SK-N-SH (cell line): ENCODE data around the gene LHFPL4. TPM values are rescaled to one million over a fixed set of nuclear protein-coding genes. Genes with fewer than 3 reads are reported as not detected.

ENCODE experiments used
- CTCF ChIA-PET: fragments of 300-600, 350-600 bp; formaldehyde crosslinking; extraction: SDS; loops from one replicate; lab custom pipeline; 2021; lab: Yijun Ruan, JAX
- POLR2A ChIA-PET: fragments of 350-600 bp; sonication (Branson Sonifier 250); formaldehyde crosslinking; extraction: SDS; loops from one replicate; lab custom pipeline; 2020; ENCODE audit warnings: antibody characterized with exemption, inconsistent platforms; lab: Yijun Ruan, JAX
- DNase-seq: peaks from one replicate; pipeline ENCODE4 v3.0.0; 2012
- H2AFZ ChIP-seq: fragments of 200-600 bp; sonication (generic); 2 replicates; pipeline ENCODE4 v1.8.1; 2016; ENCODE audit warnings: antibody characterized with exemption, mild to moderate bottlenecking, low read depth
- H3F3A ChIP-seq: fragments of 200-600 bp; sonication (generic); replicated peaks from 2 replicates; pipeline ENCODE3; 2016; ENCODE audit warnings: antibody characterized with exemption, mild to moderate bottlenecking; ENCODE audit not compliant: insufficient read depth
- H3K27ac ChIP-seq, 2 experiments: fragments of 200-500 bp in 1 of 2; fragments of 200-600 bp in 1 of 2; sonication (Bioruptor generic) in 1 of 2; sonication (generic), shearing (Covaris generic) in 1 of 2; 2 replicates each; pipeline versions ENCODE4 v1.5.1 to v1.6.1; 2014 to 2016; ENCODE audit warnings: low read depth in 2 of 2, inconsistent platforms in 1 of 2, low read length in 1 of 2, mild to moderate bottlenecking in 1 of 2, mixed read lengths in 1 of 2
- H3K27me3 ChIP-seq: fragments of 200-600 bp; sonication (generic), shearing (Covaris generic); 2 replicates; pipeline ENCODE4 v1.6.1; 2016; ENCODE audit warnings: mixed run types; ENCODE audit not compliant: insufficient read depth
- H3K36me3 ChIP-seq, 2 experiments: fragments of 200-500 bp in 1 of 2; fragments of 200-600 bp in 1 of 2; sonication (Bioruptor generic) in 1 of 2; sonication (generic) in 1 of 2; replicated peaks in 1 of 2; 2 replicates each; pipeline versions ENCODE3 to v1.5.1; 2014 to 2016; ENCODE audit warnings: low read length in 1 of 2, mild to moderate bottlenecking in 1 of 2; ENCODE audit not compliant: insufficient read depth in 2 of 2, control insufficient read depth in 1 of 2
- H3K4me1 ChIP-seq, 2 experiments: fragments of 200-500 bp in 1 of 2; fragments of 200-600 bp in 1 of 2; sonication (Bioruptor generic) in 1 of 2; sonication (generic), shearing (Covaris generic) in 1 of 2; 2 replicates each; pipeline versions ENCODE4 v1.5.1 to v1.6.1; 2014 to 2016; ENCODE audit warnings: low read depth in 1 of 2, low read length in 1 of 2, mixed run types in 1 of 2; ENCODE audit not compliant: insufficient read depth in 2 of 2, control insufficient read depth in 1 of 2
- H3K4me2 ChIP-seq: fragments of 200-600 bp; sonication (generic), shearing (Covaris generic); 2 replicates; pipeline ENCODE4 v1.6.1; 2017; ENCODE audit warnings: mixed run types
- H3K4me3 ChIP-seq, 2 experiments: fragments of 200-500 bp in 1 of 2; fragments of 200-600 bp in 1 of 2; sonication (Bioruptor generic) in 1 of 2; sonication (generic), shearing (Covaris generic) in 1 of 2; 2 replicates each; pipeline versions ENCODE4 v1.5.1 to v1.8.1; 2014 to 2016; ENCODE audit warnings: low read depth in 2 of 2, inconsistent platforms in 1 of 2, low read length in 1 of 2, mild to moderate bottlenecking in 1 of 2, mixed read lengths in 1 of 2, moderate library complexity in 1 of 2
- H3K79me2 ChIP-seq: fragments of 200-600 bp; sonication (generic); 2 replicates; pipeline ENCODE4 v1.8.1; 2017; ENCODE audit warnings: mild to moderate bottlenecking; ENCODE audit not compliant: insufficient read depth
- H3K9ac ChIP-seq: fragments of 200-600 bp; sonication (generic); 2 replicates; pipeline ENCODE4 v1.6.1; 2017; ENCODE audit warnings: mixed run types
- H3K9me2 ChIP-seq: fragments of 200-600 bp; sonication (generic); 2 replicates; pipeline ENCODE4 v1.6.1; 2017; ENCODE audit warnings: mixed run types
- H3K9me3 ChIP-seq: fragments of 200-600 bp; sonication (generic); 2 replicates; pipeline ENCODE4 v1.6.1; 2017; ENCODE audit warnings: mixed run types, mild to moderate bottlenecking, moderate library complexity
- H4K20me1 ChIP-seq: fragments of 200-600 bp; sonication (generic); 2 replicates; pipeline ENCODE4 v1.6.1; 2017; ENCODE audit warnings: mild to moderate bottlenecking, mixed run types; ENCODE audit not compliant: insufficient read depth
- CHD2 ChIP-seq: fragments of 150-350 bp; IDR thresholded peaks from 2 replicates; pipeline ENCODE4 v1.6.1; 2018; ENCODE audit warnings: low read length; ENCODE audit not compliant: partially characterized antibody
- FOXJ3 ChIP-seq: sonication (generic); formaldehyde crosslinking; IDR thresholded peaks from 2 replicates; pipeline ENCODE4 v1.5.1; 2020; ENCODE audit warnings: mild to moderate bottlenecking, missing genetic modification reagents
- MXI1 ChIP-seq: IDR thresholded peaks from 2 replicates; pipeline ENCODE4 v1.6.1; 2012; ENCODE audit warnings: mild to moderate bottlenecking, low read depth, low read length, improper control_type of control experiment
- RAD21 ChIP-seq: IDR thresholded peaks from 2 replicates; pipeline ENCODE4 v1.6.1; 2012; ENCODE audit warnings: mild to moderate bottlenecking, low read length
- RCOR1 ChIP-seq: fragments of 150-350 bp; IDR thresholded peaks from 2 replicates; pipeline ENCODE4 v1.6.1; 2017; ENCODE audit warnings: antibody characterized with exemption, low read length
- RFX5 ChIP-seq: IDR thresholded peaks from 2 replicates; pipeline ENCODE4 v1.6.1; 2012; ENCODE audit warnings: mild to moderate bottlenecking, improper control_type of control experiment, low read length
- RXRA ChIP-seq: IDR thresholded peaks from 2 replicates; pipeline ENCODE4 v1.4.0; 2012; ENCODE audit warnings: low read depth, mild to moderate bottlenecking, borderline replicate concordance
- SMC3 ChIP-seq: IDR thresholded peaks from 2 replicates; pipeline ENCODE4 v1.6.1; 2012; ENCODE audit warnings: low read depth, low read length, improper control_type of control experiment
- TEAD4 ChIP-seq: IDR thresholded peaks from 2 replicates; pipeline ENCODE4 v1.4.0; 2012; ENCODE audit warnings: mild to moderate bottlenecking, borderline replicate concordance; ENCODE audit not compliant: insufficient read depth
- YY1 ChIP-seq: IDR thresholded peaks from 2 replicates; pipeline ENCODE4 v1.4.0; 2012; ENCODE audit warnings: low read depth, mild to moderate bottlenecking
- WGBS: methylation state at CpG from one replicate; pipeline ENCODE4 v1.1.6; 2017; ENCODE audit warnings: low lambda C conversion rate; 5-methylcytosine and 5-hydroxymethylcytosine counted together
- polyA plus RNA-seq, 3 experiments: library from polyadenylated mRNA; depleted of rRNA; stranded (reverse); fragments of >200 nt; gene quantifications; 2 replicates each; pipeline ENCODE4 v1.2.3, GENCODE V29; 2012
- TF ChIP-seq, protein P1 (sequence below): IDR thresholded peaks from 2 replicates; pipeline ENCODE4 v1.4.0; 2012; ENCODE audit warnings: low read depth, borderline replicate concordance
- TF ChIP-seq, protein P2 (sequence below): IDR thresholded peaks from 2 replicates; pipeline ENCODE4 v1.4.0; 2012; ENCODE audit warnings: low read depth, borderline replicate concordance
- TF ChIP-seq, protein P3 (sequence below): fragments of 200-600 bp; sonication (generic); IDR thresholded peaks from 2 replicates; pipeline ENCODE4 v1.6.1; 2017; ENCODE audit warnings: antibody characterized with exemption, mild to moderate bottlenecking, moderate library complexity

The LHFPL4 gene
- polyA plus RNA-seq, 1 of the 3 experiments (the other 2 are of a cell fraction) = 0.39 TPM

DNA sequence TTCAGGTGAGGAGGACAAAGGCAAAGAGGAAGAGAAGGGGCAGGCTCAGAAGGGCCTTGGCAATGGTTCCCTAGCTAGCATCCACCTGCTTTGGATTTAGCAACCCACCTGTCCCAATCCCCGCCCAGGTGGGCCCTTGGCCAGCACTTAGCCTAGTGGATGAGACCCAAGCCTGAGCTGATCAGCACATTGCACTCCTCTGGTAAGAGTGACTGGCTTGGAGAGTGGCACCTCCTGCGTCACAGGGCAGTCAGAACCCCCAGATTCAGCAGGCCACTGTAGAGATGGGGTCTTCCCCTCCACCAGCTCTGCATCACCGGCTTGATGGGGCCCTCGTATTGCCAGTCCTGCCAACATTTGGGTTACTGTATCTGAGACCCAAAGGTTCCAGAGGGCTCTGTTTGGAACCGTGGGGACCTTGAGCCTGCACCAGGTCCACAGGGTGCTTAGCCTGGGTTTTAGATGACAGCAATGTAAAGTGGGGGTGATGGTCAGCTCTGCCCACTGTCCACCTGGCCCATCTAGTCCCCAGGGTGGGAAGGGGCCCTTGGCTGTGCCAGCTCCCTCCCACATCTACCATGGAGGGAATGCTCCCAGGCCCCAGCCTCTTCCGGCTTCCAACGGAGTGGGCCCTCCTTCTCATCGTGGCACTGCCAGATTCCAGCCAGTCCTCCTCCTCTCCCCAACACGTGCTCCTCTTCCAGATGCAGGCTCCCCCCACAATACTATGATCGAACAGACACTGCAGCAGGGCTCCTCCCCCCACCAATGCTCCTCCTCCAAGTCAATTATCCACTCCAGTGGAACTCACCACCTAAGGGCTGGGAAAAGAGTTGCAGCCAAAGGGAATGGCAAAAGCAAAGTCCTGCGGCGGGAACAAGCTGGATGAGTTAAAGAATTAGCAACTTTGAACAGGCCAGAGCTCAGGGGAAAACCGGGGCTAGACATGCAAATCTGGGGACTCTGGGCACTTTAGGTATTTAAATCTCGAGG lies 45.7 kb downstream of the LHFPL4 start:
- 49% methylated on average over 13 of the region's 14 CpGs for WGBS
- H3K4me2 ChIP-seq = no peak overlapping the region
- no peak overlapping the region for H3K27ac ChIP-seq
- H3K36me3 ChIP-seq = no peaks in the 10 kb centered on the region
- H3K9ac ChIP-seq = no peak overlapping the region
- TF ChIP-seq, protein P1, sequence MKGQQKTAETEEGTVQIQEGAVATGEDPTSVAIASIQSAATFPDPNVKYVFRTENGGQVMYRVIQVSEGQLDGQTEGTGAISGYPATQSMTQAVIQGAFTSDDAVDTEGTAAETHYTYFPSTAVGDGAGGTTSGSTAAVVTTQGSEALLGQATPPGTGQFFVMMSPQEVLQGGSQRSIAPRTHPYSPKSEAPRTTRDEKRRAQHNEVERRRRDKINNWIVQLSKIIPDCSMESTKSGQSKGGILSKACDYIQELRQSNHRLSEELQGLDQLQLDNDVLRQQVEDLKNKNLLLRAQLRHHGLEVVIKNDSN = no peak
- no peak for TF ChIP-seq FOXJ3
- no peak for TF ChIP-seq TEAD4
- no peak for TF ChIP-seq YY1
- ChIA-PET POLR2A (interaction anchor here (1.1 kb wide), 1 partner anchor 425 kb away, joined by 3 read pairs; no protein-coding TSS in a partner anchor), CTCF (interaction anchor here (1.0 kb wide), 1 partner anchor 66 kb away, joined by 4 read pairs; no protein-coding TSS in a partner anchor)
- H3K79me2 ChIP-seq = no peaks in the 10 kb centered on the region
- no peak overlapping the region for H3K4me3 ChIP-seq
- H3F3A ChIP-seq = no peaks in the 10 kb centered on the region
- DNase-seq = no peak
- H3K9me2 ChIP-seq = no peaks in the 10 kb centered on the region
- no peaks in the 10 kb centered on the region for H3K27me3 ChIP-seq
- H2AFZ ChIP-seq = no peak overlapping the region
- H3K9me3 ChIP-seq = no peaks in the 10 kb centered on the region
- H3K4me1 ChIP-seq = no peaks in the 10 kb centered on the region
- no peaks in the 10 kb centered on the region for H4K20me1 ChIP-seq

DNA sequence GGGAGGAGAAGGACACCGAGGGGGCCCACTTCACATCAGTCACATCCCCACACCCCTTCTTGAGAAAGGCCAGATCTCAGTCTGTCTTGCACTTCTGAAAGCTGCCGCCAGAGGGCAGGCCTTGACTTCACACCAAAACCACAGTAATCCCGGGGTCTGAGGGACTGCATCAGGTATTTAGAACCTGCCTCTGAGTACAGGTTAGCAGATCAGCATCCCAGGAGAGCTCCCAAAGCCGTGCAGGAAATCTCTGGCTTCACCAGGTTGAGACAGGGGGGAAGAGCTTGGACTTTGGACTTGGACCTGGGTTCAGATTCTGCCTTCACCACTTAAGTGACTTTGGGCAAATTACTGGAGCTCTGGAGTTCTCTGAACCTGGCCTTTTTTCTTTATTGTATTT lies 50.3 kb downstream of the LHFPL4 start:
- peak; percentile 88 for DNase-seq
- TF ChIP-seq MXI1 (no peak), RFX5 (no peak), RAD21 (peak; percentile 89), SMC3 (peak; percentile 68), RCOR1 (no peak), CHD2 (peak; percentile 33), RXRA (no peak), TEAD4 (no peak)
- TF ChIP-seq, protein P2, sequence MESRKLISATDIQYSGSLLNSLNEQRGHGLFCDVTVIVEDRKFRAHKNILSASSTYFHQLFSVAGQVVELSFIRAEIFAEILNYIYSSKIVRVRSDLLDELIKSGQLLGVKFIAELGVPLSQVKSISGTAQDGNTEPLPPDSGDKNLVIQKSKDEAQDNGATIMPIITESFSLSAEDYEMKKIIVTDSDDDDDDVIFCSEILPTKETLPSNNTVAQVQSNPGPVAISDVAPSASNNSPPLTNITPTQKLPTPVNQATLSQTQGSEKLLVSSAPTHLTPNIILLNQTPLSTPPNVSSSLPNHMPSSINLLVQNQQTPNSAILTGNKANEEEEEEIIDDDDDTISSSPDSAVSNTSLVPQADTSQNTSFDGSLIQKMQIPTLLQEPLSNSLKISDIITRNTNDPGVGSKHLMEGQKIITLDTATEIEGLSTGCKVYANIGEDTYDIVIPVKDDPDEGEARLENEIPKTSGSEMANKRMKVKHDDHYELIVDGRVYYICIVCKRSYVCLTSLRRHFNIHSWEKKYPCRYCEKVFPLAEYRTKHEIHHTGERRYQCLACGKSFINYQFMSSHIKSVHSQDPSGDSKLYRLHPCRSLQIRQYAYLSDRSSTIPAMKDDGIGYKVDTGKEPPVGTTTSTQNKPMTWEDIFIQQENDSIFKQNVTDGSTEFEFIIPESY = no peak
- TF ChIP-seq, protein P3, sequence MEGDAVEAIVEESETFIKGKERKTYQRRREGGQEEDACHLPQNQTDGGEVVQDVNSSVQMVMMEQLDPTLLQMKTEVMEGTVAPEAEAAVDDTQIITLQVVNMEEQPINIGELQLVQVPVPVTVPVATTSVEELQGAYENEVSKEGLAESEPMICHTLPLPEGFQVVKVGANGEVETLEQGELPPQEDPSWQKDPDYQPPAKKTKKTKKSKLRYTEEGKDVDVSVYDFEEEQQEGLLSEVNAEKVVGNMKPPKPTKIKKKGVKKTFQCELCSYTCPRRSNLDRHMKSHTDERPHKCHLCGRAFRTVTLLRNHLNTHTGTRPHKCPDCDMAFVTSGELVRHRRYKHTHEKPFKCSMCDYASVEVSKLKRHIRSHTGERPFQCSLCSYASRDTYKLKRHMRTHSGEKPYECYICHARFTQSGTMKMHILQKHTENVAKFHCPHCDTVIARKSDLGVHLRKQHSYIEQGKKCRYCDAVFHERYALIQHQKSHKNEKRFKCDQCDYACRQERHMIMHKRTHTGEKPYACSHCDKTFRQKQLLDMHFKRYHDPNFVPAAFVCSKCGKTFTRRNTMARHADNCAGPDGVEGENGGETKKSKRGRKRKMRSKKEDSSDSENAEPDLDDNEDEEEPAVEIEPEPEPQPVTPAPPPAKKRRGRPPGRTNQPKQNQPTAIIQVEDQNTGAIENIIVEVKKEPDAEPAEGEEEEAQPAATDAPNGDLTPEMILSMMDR = peak; percentile 90
- no peak overlapping the region for H2AFZ ChIP-seq
- H3K27me3 ChIP-seq = no peaks in the 10 kb centered on the region
- H3K4me3 ChIP-seq = no peak overlapping the region; a peak in 1 of 4 replicates
- no peaks in the 10 kb centered on the region for H3K9me3 ChIP-seq
- 3% methylated on average over 4 of the region's 4 CpGs for WGBS
- H3K36me3 ChIP-seq = no peaks in the 10 kb centered on the region
- no peaks in the 10 kb centered on the region for H3K79me2 ChIP-seq
- H3K9me2 ChIP-seq = no peaks in the 10 kb centered on the region
- H4K20me1 ChIP-seq = no peaks in the 10 kb centered on the region
- H3K9ac ChIP-seq = no peak overlapping the region
- POLR2A ChIA-PET = interaction anchor here (1.3 kb wide), 1 partner anchor 246 kb away, joined by 4 read pairs; the partner anchor contains the start of gene OGG1
- 0 out of 4 replicates have a peak, but pooled peaks cover 0 to 4% of the 10 kb centered on the region in 2 experiments for H3K4me1 ChIP-seq
- no peak overlapping the region for H3K4me2 ChIP-seq
- CTCF ChIA-PET = interaction anchor here (0.6 to 2.5 kb wide), 49 partner anchors 9 to 443 kb away, joined by 3 to 15 read pairs (median 4); partner anchors contain the start of gene MTMR14
- no peaks in the 10 kb centered on the region for H3F3A ChIP-seq
- no peak overlapping the region for H3K27ac ChIP-seq
